IMR-90 (cell line): Measurements from ENCODE around the gene CA4.

Experiments used
- BHLHE40 ChIP-seq: fragments of 150-350 bp; IDR thresholded peaks from 2 replicates; pipeline ENCODE4 v1.6.1; 2016; ENCODE audit warnings: mild to moderate bottlenecking, low read depth, low read length
- CEBPB ChIP-seq: IDR thresholded peaks from 2 replicates; pipeline ENCODE4 v1.6.1; 2012; ENCODE audit warnings: low read depth, low read length, improper control_type of control experiment
- CHD1 ChIP-seq: IDR thresholded peaks from 2 replicates; pipeline ENCODE4 v1.6.1; 2012; ENCODE audit warnings: low read depth, low read length, improper control_type of control experiment
- FOS ChIP-seq: fragments of 150-350 bp; IDR thresholded peaks from 2 replicates; pipeline ENCODE4 v1.6.1; 2016; ENCODE audit warnings: low read depth, low read length
- MAFK ChIP-seq: IDR thresholded peaks from 2 replicates; pipeline ENCODE4 v1.6.1; 2012; ENCODE audit warnings: low read depth, low read length, improper control_type of control experiment
- MAZ ChIP-seq: IDR thresholded peaks from 2 replicates; pipeline ENCODE4 v1.6.1; 2012; ENCODE audit warnings: low read depth, mild to moderate bottlenecking, low read length, improper control_type of control experiment, moderate library complexity, borderline replicate concordance
- POLR2A ChIP-seq: IDR thresholded peaks from 2 replicates; pipeline ENCODE4 v1.6.1; 2012; ENCODE audit warnings: mild to moderate bottlenecking, low read depth, low read length
- RAD21 ChIP-seq: IDR thresholded peaks from 2 replicates; pipeline ENCODE4 v1.6.1; 2012; ENCODE audit warnings: low read length, improper control_type of control experiment
- RCOR1 ChIP-seq: IDR thresholded peaks from 2 replicates; pipeline ENCODE4 v1.6.1; 2012; ENCODE audit warnings: mild to moderate bottlenecking, low read length, improper control_type of control experiment; ENCODE audit not compliant: insufficient replicate concordance
- RFX5 ChIP-seq: IDR thresholded peaks from 2 replicates; pipeline ENCODE4 v1.8.0; 2012; ENCODE audit warnings: low read depth, mild to moderate bottlenecking, low read length, moderate library complexity
- SMC3 ChIP-seq: fragments of 150-350 bp; IDR thresholded peaks from 2 replicates; pipeline ENCODE4 v1.6.1; 2016; ENCODE audit warnings: low read depth, mild to moderate bottlenecking, antibody characterized with exemption, low read length, moderate library complexity
- TF ChIP-seq, protein P1 (sequence below): conservative IDR thresholded peaks from 2 replicates; pipeline ENCODE4 v1.5.1; 2012; ENCODE audit warnings: mild to moderate bottlenecking, low read depth, low read length, improper control_type of control experiment
- TF ChIP-seq, protein P2 (sequence below): fragments of 150-350 bp; IDR thresholded peaks from 2 replicates; pipeline ENCODE4 v1.6.1; 2017; ENCODE audit warnings: mild to moderate bottlenecking, antibody characterized with exemption, low read length, low read depth

DNA sequence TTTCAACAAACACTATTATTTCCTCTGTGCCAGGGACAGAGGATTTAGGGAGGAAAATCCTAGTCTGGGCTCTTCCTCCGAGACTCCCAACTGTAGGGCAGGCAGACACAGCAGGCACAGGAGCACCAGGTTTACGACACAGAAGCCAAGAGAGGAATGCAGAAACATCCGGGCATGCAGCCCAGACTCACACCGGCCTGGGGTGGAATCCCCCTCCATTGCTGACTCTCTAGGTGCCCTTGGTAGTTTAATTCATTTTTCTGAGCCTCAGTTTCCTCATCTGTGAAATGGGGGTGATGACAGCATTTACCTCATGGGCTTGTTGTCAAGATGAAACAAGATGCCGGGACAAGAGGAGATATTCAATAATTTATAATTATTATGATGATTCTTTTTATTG, 14.9 kb downstream of the CA4 start:
- TF ChIP-seq CHD1 (no peak), POLR2A (no peak), SMC3 (no peak), CEBPB (no peak), MAZ (no peak), RAD21 (no peak), MAFK (no peak), FOS (no peak), BHLHE40 (no peak), RFX5 (no peak), RCOR1 (no peak)
- TF ChIP-seq, protein P1, sequence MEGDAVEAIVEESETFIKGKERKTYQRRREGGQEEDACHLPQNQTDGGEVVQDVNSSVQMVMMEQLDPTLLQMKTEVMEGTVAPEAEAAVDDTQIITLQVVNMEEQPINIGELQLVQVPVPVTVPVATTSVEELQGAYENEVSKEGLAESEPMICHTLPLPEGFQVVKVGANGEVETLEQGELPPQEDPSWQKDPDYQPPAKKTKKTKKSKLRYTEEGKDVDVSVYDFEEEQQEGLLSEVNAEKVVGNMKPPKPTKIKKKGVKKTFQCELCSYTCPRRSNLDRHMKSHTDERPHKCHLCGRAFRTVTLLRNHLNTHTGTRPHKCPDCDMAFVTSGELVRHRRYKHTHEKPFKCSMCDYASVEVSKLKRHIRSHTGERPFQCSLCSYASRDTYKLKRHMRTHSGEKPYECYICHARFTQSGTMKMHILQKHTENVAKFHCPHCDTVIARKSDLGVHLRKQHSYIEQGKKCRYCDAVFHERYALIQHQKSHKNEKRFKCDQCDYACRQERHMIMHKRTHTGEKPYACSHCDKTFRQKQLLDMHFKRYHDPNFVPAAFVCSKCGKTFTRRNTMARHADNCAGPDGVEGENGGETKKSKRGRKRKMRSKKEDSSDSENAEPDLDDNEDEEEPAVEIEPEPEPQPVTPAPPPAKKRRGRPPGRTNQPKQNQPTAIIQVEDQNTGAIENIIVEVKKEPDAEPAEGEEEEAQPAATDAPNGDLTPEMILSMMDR, result no peak
- TF ChIP-seq, protein P2, sequence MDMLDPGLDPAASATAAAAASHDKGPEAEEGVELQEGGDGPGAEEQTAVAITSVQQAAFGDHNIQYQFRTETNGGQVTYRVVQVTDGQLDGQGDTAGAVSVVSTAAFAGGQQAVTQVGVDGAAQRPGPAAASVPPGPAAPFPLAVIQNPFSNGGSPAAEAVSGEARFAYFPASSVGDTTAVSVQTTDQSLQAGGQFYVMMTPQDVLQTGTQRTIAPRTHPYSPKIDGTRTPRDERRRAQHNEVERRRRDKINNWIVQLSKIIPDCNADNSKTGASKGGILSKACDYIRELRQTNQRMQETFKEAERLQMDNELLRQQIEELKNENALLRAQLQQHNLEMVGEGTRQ, result no peak
